ENCODE data around the gene PCSK7. TPM values are rescaled to one million over a fixed set of nuclear protein-coding genes. Genes with fewer than 3 reads are reported as not detected.

Gene PCSK7
- total and polyA plus RNA-seq, 2 of the 8 experiments (the other 6 are each of a cell fraction or from before 2014, with no cell fraction given) = 23.4 to 38.5 TPM

- Histone ChIP-seq H3K4ac (replicated peaks; ENCODE audit: insufficient read length, low read depth, low read length) (no peak overlapping the region), H3K27ac (ENCODE audit: low read depth, low read length) (no peak overlapping the region)
- TF ChIP-seq SIRT6 (IDR thresholded peaks at IDR 0.05; ENCODE audit: low read length) (no peak), KDM4A (IDR thresholded peaks at IDR 0.05; ENCODE audit: low read depth, low read length, severe bottlenecking) (no peak), SAP30 (IDR thresholded peaks at IDR 0.05; ENCODE audit: insufficient read depth, insufficient replicate concordance, low read length) (no peak), CBX5 (IDR thresholded peaks at IDR 0.05; ENCODE audit: low read depth, low read length) (no peak), MAFK (IDR thresholded peaks at IDR 0.05; ENCODE audit: low read depth, low read length) (no peak), SP2 (IDR thresholded peaks at IDR 0.05; ENCODE audit: low read length) (no peak), SIN3A (conservative IDR thresholded peaks at IDR 0.05 in 1 of 2, IDR thresholded peaks at IDR 0.05 in 1 of 2; ENCODE audit: low read depth in 1 of 2, low read length in 2 of 2) (no peak), GABPA (IDR thresholded peaks at IDR 0.05; ENCODE audit: borderline replicate concordance, insufficient read depth, low read length) (no peak), POLR2AphosphoS5 (IDR thresholded peaks at IDR 0.05; ENCODE audit: low read depth, low read length) (no peak), TCF12 (IDR thresholded peaks at IDR 0.05; ENCODE audit: low read depth, low read length) (no peak), KDM5A (IDR thresholded peaks at IDR 0.05; ENCODE audit: low read length) (no peak), FOSL1 (IDR thresholded peaks at IDR 0.05; ENCODE audit: insufficient read depth, low read depth, low read length) (no peak), JUN (IDR thresholded peaks at IDR 0.05; ENCODE audit: low read depth, low read length) (no peak), PHF8 (conservative IDR thresholded peaks at IDR 0.05; ENCODE audit: low read depth, low read length) (no peak), TBP (IDR thresholded peaks at IDR 0.05; ENCODE audit: low read depth, low read length) (no peak)
These were observed 7.4 kb upstream of the PCSK7 start for GRCh38 chr11:117239295-117239694.

More at GRCh38 chr11:117239295-117239694, 7.4 kb upstream of the PCSK7 start:
- ChIA-PET POLR2A (ENCODE audit: partially characterized antibody) (interaction anchor here (1.3 kb wide), 1 partner anchor 18 kb away, joined by 6 read pairs; no protein-coding TSS in a partner anchor), CTCF (ENCODE audit: partially characterized antibody) (interaction anchor here (0.7 kb wide), 1 partner anchor 9 kb away, joined by 3 read pairs; no protein-coding TSS in a partner anchor)
- H2AFZ ChIP-seq (ENCODE audit: low read length) = no peak overlapping the region
- no peak overlapping the region for H2BK120ac ChIP-seq (replicated peaks; ENCODE audit: low read depth, low read length)
- no peaks in the 10 kb centered on the region for H3K27me3 ChIP-seq (replicated peaks in 1 of 4; ENCODE audit: control insufficient read depth in 3 of 4, extremely low read depth in 1 of 4, insufficient read depth in 3 of 4, low read length in 3 of 4)
- peaks cover 0 to 9% of the 10 kb centered on the region in 2 experiments; a peak in 2 of 4 replicates for H3K79me2 ChIP-seq (ENCODE audit: control insufficient read depth in 1 of 2, insufficient read depth in 2 of 2, low read length in 2 of 2)
- H3K36me3 ChIP-seq (ENCODE audit: control insufficient read depth in 2 of 4, insufficient read depth in 4 of 4, low read length in 3 of 4) = peaks cover 5 to 36% (median 16%) of the 10 kb centered on the region in 4 experiments; a peak in 7 of 8 replicates
- H2AK5ac ChIP-seq (ENCODE audit: low read depth, low read length) = no peak overlapping the region
- H3K23ac ChIP-seq (ENCODE audit: insufficient read length) = no peak overlapping the region
- H3K9ac ChIP-seq (replicated peaks in 1 of 4; ENCODE audit: extremely low read depth in 1 of 4, low read depth in 3 of 4, low read length in 3 of 4) = no peak overlapping the region
- H3K9me3 ChIP-seq (ENCODE audit: insufficient read depth in 2 of 2, low read depth in 1 of 2, low read length in 1 of 2) = no peaks in the 10 kb centered on the region
- no peak for DNase-seq (ENCODE audit: low read depth in 1 of 2, low spot score in 2 of 2)
- no peak overlapping the region for H4K8ac ChIP-seq (ENCODE audit: extremely low read depth, insufficient read depth, low read length)
- H3K14ac ChIP-seq (ENCODE audit: insufficient read length) = no peak overlapping the region
- H4K5ac ChIP-seq (ENCODE audit: insufficient read length, low read depth, low read length) = no peak overlapping the region
- no peaks in the 10 kb centered on the region for H4K20me1 ChIP-seq (replicated peaks in 1 of 2; ENCODE audit: control insufficient read depth in 1 of 2, insufficient read depth in 2 of 2, low read length in 2 of 2)
- no peaks in the 10 kb centered on the region for H3K4me1 ChIP-seq (replicated peaks in 1 of 4; ENCODE audit: control insufficient read depth in 3 of 4, insufficient read depth in 4 of 4, low read length in 3 of 4)
- no peak for FAIRE-seq
- no peak overlapping the region for H2BK5ac ChIP-seq (ENCODE audit: low read depth, low read length)
- no peak overlapping the region for H2BK12ac ChIP-seq (ENCODE audit: low read depth, low read length)
- H3K56ac ChIP-seq (replicated peaks; ENCODE audit: insufficient read length, low read depth, low read length) = no peak overlapping the region
- no peak overlapping the region for H3K4me3 ChIP-seq (ENCODE audit: extremely low read depth in 1 of 4, insufficient read depth in 2 of 4, low read depth in 3 of 4, low read length in 4 of 4)
- H2BK15ac ChIP-seq (ENCODE audit: low read length) = no peak overlapping the region
- H3K4me2 ChIP-seq (ENCODE audit: insufficient read depth in 1 of 2, low read depth in 2 of 2, low read length in 2 of 2) = no peak overlapping the region
- whole genome bisulfite sequencing, 2 experiments (ENCODE audit: extremely low coverage in 1 of 2, insufficient coverage in 1 of 2, insufficient read length in 1 of 2, insufficient replicate concordance in 2 of 2, low coverage in 1 of 2, low lambda C conversion rate in 2 of 2, missing lambda C conversion rate in 1 of 2) = 96% methylated on average over 6 of the region's 6 CpGs; no CpG with 5 or more reads in 1 of the 2 experiments
- no peak overlapping the region for H3K18ac ChIP-seq (ENCODE audit: extremely low read depth, low read length)
- H4K91ac ChIP-seq (replicated peaks; ENCODE audit: insufficient read length, low read length) = no peak overlapping the region
- no peaks in the 10 kb centered on the region for H3K79me1 ChIP-seq (ENCODE audit: low read depth, low read length)
- H3K23me2 ChIP-seq (ENCODE audit: low read depth, low read length) = no peaks in the 10 kb centered on the region
- no peak overlapping the region for H2BK20ac ChIP-seq (ENCODE audit: low read length)

Data from H1 (cell line).